AG10803 (cell line): ENCODE results near the gene ARMH4.
A peak's percentile ranks its signal among the peaks of the same experiment; 100 is the strongest.

Experiments
- DNase-seq: peaks from one replicate; pipeline ENCODE4 v3.0.0; 2010; ENCODE audit warnings: low read depth
- H3K4me3 ChIP-seq: 2 replicates; pipeline ENCODE4 v1.5.1; 2011; ENCODE audit warnings: mild to moderate bottlenecking, low read length, control low read depth
- CTCF ChIP-seq: conservative IDR thresholded peaks from 2 replicates; pipeline ENCODE4 v1.5.1; 2011; ENCODE audit warnings: mild to moderate bottlenecking, low read length, control low read depth, inconsistent platforms

The ARMH4 gene

GRCh38 chr14:58145936-58146335 is 6.1 kb downstream of the ARMH4 start:
- H3K4me3 ChIP-seq: no peak overlapping the region
- DNase-seq: no peak
- TF ChIP-seq CTCF: no peak

GRCh38 chr14:58143106-58143505 is 8.9 kb downstream of the ARMH4 start:
- no peak overlapping the region for H3K4me3 ChIP-seq
- no peak for DNase-seq
- no peak for TF ChIP-seq CTCF

- DNase-seq: no peak
- H3K4me3 ChIP-seq: no peak overlapping the region
- no peak for TF ChIP-seq CTCF
These were observed 10.1 kb downstream of the ARMH4 start for GRCh38 chr14:58141893-58142292.

- no peak overlapping the region for H3K4me3 ChIP-seq
- no peak for DNase-seq
- no peak for TF ChIP-seq CTCF
These were observed 13.1 kb downstream of the ARMH4 start for GRCh38 chr14:58138714-58139482.

- no peak for DNase-seq
- TF ChIP-seq CTCF: no peak
- no peak overlapping the region for H3K4me3 ChIP-seq
These were observed 13.8 kb downstream of the ARMH4 start for GRCh38 chr14:58138031-58138713.

- no peak for TF ChIP-seq CTCF
- DNase-seq: peak; percentile 68
- no peak overlapping the region for H3K4me3 ChIP-seq
These were observed 18.3 kb downstream of the ARMH4 start for GRCh38 chr14:58133739-58134138.

- H3K4me3 ChIP-seq: no peak overlapping the region
- DNase-seq: peak; percentile 17
- no peak; the same call in 1 of the 2 replicates for TF ChIP-seq CTCF
These were observed 20.6 kb downstream of the ARMH4 start for GRCh38 chr14:58131386-58131785.
